K562 (cell line): ENCODE measurements around the gene ARHGEF25. TPM values are rescaled to one million over a fixed set of nuclear protein-coding genes. Genes with fewer than 3 reads are reported as not detected.
A peak's percentile ranks its signal among the peaks of the same experiment; 100 is the strongest.

ENCODE experiments used
- ATF1 ChIP-seq, 2 experiments: fragments of 450-650 bp in 1 of 2; IDR thresholded peaks; 2 replicates each; pipeline ENCODE4 v1.6.1; 2016; ENCODE audit warnings: missing compliant biosample characterization in 1 of 2, missing genetic modification characterization in 1 of 2
- ATF7 ChIP-seq: fragments of 450-650 bp; IDR thresholded peaks from 2 replicates; pipeline ENCODE4 v1.7.1; 2014; ENCODE audit warnings: mild to moderate bottlenecking, moderate library complexity
- CTBP1 ChIP-seq: fragments of 450-650 bp; IDR thresholded peaks from 2 replicates; pipeline ENCODE4 v1.6.1; 2016; ENCODE audit warnings: borderline replicate concordance
- ESRRA ChIP-seq: fragments of 450-650 bp; IDR thresholded peaks from 2 replicates; pipeline ENCODE4 v1.6.1; 2014; ENCODE audit warnings: low read depth, mild to moderate bottlenecking, moderate library complexity, borderline replicate concordance
- FOS ChIP-seq: IDR thresholded peaks from 3 replicates; pipeline ENCODE4 v1.6.1; 2011; ENCODE audit not compliant: insufficient read length; ENCODE audit errors: extremely low read depth
- FOXP1 ChIP-seq: sonication (generic); formaldehyde crosslinking; IDR thresholded peaks from 2 replicates; pipeline ENCODE4 v1.8.0; 2022; ENCODE audit warnings: mild to moderate bottlenecking, missing genetic modification reagents
- IFI16 ChIP-seq: fragments of 250-450 bp; sonication (Bioruptor Pico); IDR thresholded peaks from 2 replicates; pipeline ENCODE4 v2.1.2; 2022; ENCODE audit warnings: mild to moderate bottlenecking, inconsistent platforms
- JUND ChIP-seq, 2 experiments: IDR thresholded peaks; 2 replicates in 1 of 2; 3 replicates in 1 of 2; pipeline ENCODE4 v1.6.1; 2011; ENCODE audit warnings: borderline replicate concordance in 2 of 2, low read depth in 2 of 2, low read length in 2 of 2, improper control_type of control experiment in 1 of 2, missing biosample characterization in 1 of 2, missing genetic modification characterization in 1 of 2, missing genetic modification reagents in 1 of 2
- KLF10 ChIP-seq: fragments of 250-450 bp; sonication (Bioruptor Pico); IDR thresholded peaks from 2 replicates; pipeline ENCODE4 v1.6.1; 2021; ENCODE audit warnings: matching md5 sums
- MAZ ChIP-seq, 2 experiments: fragments of 450-650 bp in 1 of 2; sonication (generic) in 1 of 2; formaldehyde crosslinking; IDR thresholded peaks in 1 of 2; conservative IDR thresholded peaks in 1 of 2; 2 replicates each; pipeline versions ENCODE4 v1.4.0 to v1.5.0; 2020; ENCODE audit warnings: mild to moderate bottlenecking in 1 of 2, missing genetic modification reagents in 1 of 2
- NBN ChIP-seq: fragments of 450-650 bp; IDR thresholded peaks from 2 replicates; pipeline ENCODE4 v1.6.1; 2016; ENCODE audit warnings: low read depth, mild to moderate bottlenecking
- RB1 ChIP-seq: fragments of 450-650 bp; IDR thresholded peaks from 2 replicates; pipeline ENCODE4 v1.6.1; 2017; ENCODE audit warnings: low read depth, mild to moderate bottlenecking
- YY1 ChIP-seq, 3 experiments: IDR thresholded peaks; 2 replicates each; pipeline ENCODE4 v1.6.1; 2011; ENCODE audit warnings: low read length in 2 of 3, mild to moderate bottlenecking in 2 of 3, moderate library complexity in 2 of 3, borderline replicate concordance in 1 of 3, control low read depth in 1 of 3, low read depth in 1 of 3; ENCODE audit not compliant: insufficient read depth in 3 of 3, insufficient replicate concordance in 2 of 3, control insufficient read depth in 1 of 3, insufficient read length in 1 of 3; ENCODE audit errors: extremely low read depth in 1 of 3
- ZBTB17 ChIP-seq: fragments of 450-650 bp; formaldehyde crosslinking; IDR thresholded peaks from 2 replicates; pipeline ENCODE4 v1.4.0; 2020; ENCODE audit warnings: mild to moderate bottlenecking
- ZNF324 ChIP-seq: fragments of 250-450 bp; sonication (Bioruptor Pico); IDR thresholded peaks from 2 replicates; pipeline ENCODE4 v1.4.0; 2020; ENCODE audit warnings: mild to moderate bottlenecking
- polyA plus RNA-seq, 8 experiments: library from polyadenylated mRNA; depleted of rRNA in 4 of 8; stranded (reverse) in 5 of 8; unstranded in 3 of 8; fragments of >200 nt; fragmentation: Nextera tagmentation in 2 of 8; fragmentation: Illumina TruSeq in 1 of 8; extraction: Ambion mirVana in 2 of 8; extraction: Trizol in 1 of 8; gene quantifications; 2 replicates each; pipeline versions ENCODE4 v1.2.1 to v1.2.3, GENCODE V29; 2011 to 2014; ENCODE audit warnings: inconsistent platforms in 1 of 8, missing spikeins in 1 of 8
- total RNA-seq, 7 experiments: library from RNA; depleted of rRNA in 6 of 7; stranded (reverse); fragments of >200 nt in 6 of 7; fragmentation: Illumina TruSeq in 2 of 7; extraction: Trizol in 2 of 7; gene quantifications; 2 replicates each; pipeline versions ENCODE4 v1.2.1 to v1.2.3, GENCODE V29; 2011 to 2021; ENCODE audit warnings: low replicate concordance in 1 of 7
- TF ChIP-seq, protein P1 (sequence below): fragments of 450-650 bp; formaldehyde crosslinking; conservative IDR thresholded peaks from 2 replicates; pipeline ENCODE4 v1.4.0; 2022; ENCODE audit warnings: mild to moderate bottlenecking, missing genetic modification characterization
- TF ChIP-seq, protein P2 (sequence below): IDR thresholded peaks from 3 replicates; pipeline ENCODE4 v1.6.1; 2011; ENCODE audit warnings: borderline replicate concordance, mild to moderate bottlenecking, moderate library complexity; ENCODE audit not compliant: insufficient read length; ENCODE audit errors: extremely low read depth
- TF ChIP-seq, protein P3 (sequence below): fragments of 450-650 bp; formaldehyde crosslinking; IDR thresholded peaks from 2 replicates; pipeline ENCODE4 v1.4.0; 2022; ENCODE audit warnings: missing genetic modification characterization
- TF ChIP-seq, protein P4 (sequence below): fragments of 250-450 bp; sonication (Bioruptor Pico); IDR thresholded peaks from 2 replicates; pipeline ENCODE4 v1.4.0; 2020

The ARHGEF25 gene
- total and polyA plus RNA-seq, 9 of the 15 experiments (the other 6 are each of a cell fraction or from before 2014, with no cell fraction given): 0.13 to 17.3 (median 11.6) TPM

DNA sequence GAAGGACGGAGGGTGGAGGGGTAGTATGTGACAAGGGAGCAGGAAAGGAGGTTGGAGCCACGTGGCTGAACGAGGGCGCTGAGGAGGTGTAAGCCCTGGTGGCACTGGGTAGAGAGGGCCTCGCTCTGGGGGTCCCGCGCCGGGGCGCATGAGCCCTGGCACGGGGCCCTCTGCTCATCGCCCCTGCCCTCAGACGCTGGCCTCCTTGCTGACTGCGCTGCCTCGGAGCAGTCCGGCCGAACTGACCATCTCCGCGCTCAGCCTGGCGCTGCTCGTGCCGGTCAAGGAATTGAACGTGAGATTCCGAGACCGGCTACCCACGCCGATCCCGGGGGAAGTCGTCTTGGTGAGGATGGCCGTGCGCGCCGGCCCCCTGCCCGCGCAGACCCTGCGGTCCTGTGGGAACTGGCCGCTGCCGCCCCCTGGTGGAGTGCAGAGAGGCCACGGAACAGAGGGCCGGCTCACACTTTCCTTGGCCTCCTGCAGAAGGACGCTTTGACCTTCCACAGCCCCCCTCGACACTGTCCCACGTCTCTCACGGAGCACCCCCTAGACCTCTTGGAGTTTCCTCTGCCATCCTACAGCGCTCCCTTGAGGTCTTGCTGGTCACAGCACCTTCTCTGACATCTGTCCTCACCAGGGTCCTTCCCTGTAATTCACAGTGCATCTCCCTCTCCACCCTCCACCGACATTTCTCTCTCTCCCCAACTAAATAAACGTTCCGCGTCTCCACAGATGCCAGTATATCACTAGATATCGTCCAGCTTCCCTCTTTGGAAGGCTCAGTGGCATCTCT is 10.5 kb downstream of the ARHGEF25 start (continued):
- TF ChIP-seq FOXP1: peak; percentile 17; the same call in 1 of the 2 replicates
- no peak for TF ChIP-seq KLF10 (CRISPR knock-in tag)
- no peak for TF ChIP-seq NBN
- TF ChIP-seq, protein P1, sequence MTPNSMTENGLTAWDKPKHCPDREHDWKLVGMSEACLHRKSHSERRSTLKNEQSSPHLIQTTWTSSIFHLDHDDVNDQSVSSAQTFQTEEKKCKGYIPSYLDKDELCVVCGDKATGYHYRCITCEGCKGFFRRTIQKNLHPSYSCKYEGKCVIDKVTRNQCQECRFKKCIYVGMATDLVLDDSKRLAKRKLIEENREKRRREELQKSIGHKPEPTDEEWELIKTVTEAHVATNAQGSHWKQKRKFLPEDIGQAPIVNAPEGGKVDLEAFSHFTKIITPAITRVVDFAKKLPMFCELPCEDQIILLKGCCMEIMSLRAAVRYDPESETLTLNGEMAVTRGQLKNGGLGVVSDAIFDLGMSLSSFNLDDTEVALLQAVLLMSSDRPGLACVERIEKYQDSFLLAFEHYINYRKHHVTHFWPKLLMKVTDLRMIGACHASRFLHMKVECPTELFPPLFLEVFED (CRISPR knock-in tag): 0 out of 2 replicates have a peak, but pooled peaks have one; percentile 38
- TF ChIP-seq ATF1 (CRISPR knock-in tag; IDR thresholded peaks at IDR 0.05): no peak
- peak; percentile 22; the same call in 1 of the 2 replicates for TF ChIP-seq ATF1 (tag; IDR thresholded peaks at IDR 0.05)
- 0 out of 2 replicates have a peak, but pooled peaks have one; percentile 11 for TF ChIP-seq ATF7
- TF ChIP-seq ESRRA: peak; percentile 93
- TF ChIP-seq CTBP1: peak; percentile 47; the same call in 1 of the 2 replicates
- peak; percentile 46; the same call in 1 of the 2 replicates for TF ChIP-seq ZBTB17
- TF ChIP-seq, protein P2, sequence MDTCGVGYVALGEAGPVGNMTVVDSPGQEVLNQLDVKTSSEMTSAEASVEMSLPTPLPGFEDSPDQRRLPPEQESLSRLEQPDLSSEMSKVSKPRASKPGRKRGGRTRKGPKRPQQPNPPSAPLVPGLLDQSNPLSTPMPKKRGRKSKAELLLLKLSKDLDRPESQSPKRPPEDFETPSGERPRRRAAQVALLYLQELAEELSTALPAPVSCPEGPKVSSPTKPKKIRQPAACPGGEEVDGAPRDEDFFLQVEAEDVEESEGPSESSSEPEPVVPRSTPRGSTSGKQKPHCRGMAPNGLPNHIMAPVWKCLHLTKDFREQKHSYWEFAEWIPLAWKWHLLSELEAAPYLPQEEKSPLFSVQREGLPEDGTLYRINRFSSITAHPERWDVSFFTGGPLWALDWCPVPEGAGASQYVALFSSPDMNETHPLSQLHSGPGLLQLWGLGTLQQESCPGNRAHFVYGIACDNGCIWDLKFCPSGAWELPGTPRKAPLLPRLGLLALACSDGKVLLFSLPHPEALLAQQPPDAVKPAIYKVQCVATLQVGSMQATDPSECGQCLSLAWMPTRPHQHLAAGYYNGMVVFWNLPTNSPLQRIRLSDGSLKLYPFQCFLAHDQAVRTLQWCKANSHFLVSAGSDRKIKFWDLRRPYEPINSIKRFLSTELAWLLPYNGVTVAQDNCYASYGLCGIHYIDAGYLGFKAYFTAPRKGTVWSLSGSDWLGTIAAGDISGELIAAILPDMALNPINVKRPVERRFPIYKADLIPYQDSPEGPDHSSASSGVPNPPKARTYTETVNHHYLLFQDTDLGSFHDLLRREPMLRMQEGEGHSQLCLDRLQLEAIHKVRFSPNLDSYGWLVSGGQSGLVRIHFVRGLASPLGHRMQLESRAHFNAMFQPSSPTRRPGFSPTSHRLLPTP: no peak
- peak in 1 of 3 experiments; percentile 32 for TF ChIP-seq YY1 (IDR thresholded peaks at IDR 0.05; ENCODE audit: borderline replicate concordance in 1 of 3, control insufficient read depth in 1 of 3, extremely low read depth in 1 of 3, insufficient read depth in 3 of 3, insufficient read length in 1 of 3, insufficient replicate concordance in 2 of 3, low read depth in 1 of 3, low read length in 2 of 3)
- TF ChIP-seq, protein P3, sequence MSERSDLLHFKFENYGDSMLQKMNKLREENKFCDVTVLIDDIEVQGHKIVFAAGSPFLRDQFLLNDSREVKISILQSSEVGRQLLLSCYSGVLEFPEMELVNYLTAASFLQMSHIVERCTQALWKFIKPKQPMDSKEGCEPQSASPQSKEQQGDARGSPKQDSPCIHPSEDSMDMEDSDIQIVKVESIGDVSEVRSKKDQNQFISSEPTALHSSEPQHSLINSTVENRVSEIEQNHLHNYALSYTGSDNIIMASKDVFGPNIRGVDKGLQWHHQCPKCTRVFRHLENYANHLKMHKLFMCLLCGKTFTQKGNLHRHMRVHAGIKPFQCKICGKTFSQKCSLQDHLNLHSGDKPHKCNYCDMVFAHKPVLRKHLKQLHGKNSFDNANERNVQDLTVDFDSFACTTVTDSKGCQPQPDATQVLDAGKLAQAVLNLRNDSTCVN (CRISPR knock-in tag): 0 out of 2 replicates have a peak, but pooled peaks have one; percentile 70
- 0 out of 2 replicates have a peak, but pooled peaks have one; percentile 53 for TF ChIP-seq JUND (IDR thresholded peaks at IDR 0.05; ENCODE audit: borderline replicate concordance, low read depth, low read length)
- peak; percentile 28; the same call in 1 of the 3 replicates for TF ChIP-seq JUND (tag; IDR thresholded peaks at IDR 0.05; ENCODE audit: borderline replicate concordance, low read depth, low read length)
- 0 out of 2 replicates have a peak, but pooled peaks have one; percentile 44 for TF ChIP-seq ZNF324
- no peak for TF ChIP-seq IFI16 (CRISPR knock-in tag)
- peak; percentile 68 to 80 for TF ChIP-seq MAZ (CRISPR knock-in tag; conservative IDR thresholded peaks at IDR 0.05 in 1 of 2, IDR thresholded peaks at IDR 0.05 in 1 of 2)
- TF ChIP-seq FOS: no peak
- peak; percentile 78; the same call in 1 of the 2 replicates for TF ChIP-seq RB1
- TF ChIP-seq, protein P4, sequence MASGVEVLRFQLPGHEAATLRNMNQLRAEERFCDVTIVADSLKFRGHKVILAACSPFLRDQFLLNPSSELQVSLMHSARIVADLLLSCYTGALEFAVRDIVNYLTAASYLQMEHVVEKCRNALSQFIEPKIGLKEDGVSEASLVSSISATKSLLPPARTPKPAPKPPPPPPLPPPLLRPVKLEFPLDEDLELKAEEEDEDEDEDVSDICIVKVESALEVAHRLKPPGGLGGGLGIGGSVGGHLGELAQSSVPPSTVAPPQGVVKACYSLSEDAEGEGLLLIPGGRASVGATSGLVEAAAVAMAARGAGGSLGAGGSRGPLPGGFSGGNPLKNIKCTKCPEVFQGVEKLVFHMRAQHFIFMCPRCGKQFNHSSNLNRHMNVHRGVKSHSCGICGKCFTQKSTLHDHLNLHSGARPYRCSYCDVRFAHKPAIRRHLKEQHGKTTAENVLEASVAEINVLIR (CRISPR knock-in tag): no peak
